ENCODE measurements around the gene FANCI. TPM values are rescaled to one million over a fixed set of nuclear protein-coding genes. Genes with fewer than 3 reads are reported as not detected.

FANCI gene
- total and polyA plus RNA-seq, 2 experiments from 2014 or later = 63.6 to 66.8 TPM

DNA sequence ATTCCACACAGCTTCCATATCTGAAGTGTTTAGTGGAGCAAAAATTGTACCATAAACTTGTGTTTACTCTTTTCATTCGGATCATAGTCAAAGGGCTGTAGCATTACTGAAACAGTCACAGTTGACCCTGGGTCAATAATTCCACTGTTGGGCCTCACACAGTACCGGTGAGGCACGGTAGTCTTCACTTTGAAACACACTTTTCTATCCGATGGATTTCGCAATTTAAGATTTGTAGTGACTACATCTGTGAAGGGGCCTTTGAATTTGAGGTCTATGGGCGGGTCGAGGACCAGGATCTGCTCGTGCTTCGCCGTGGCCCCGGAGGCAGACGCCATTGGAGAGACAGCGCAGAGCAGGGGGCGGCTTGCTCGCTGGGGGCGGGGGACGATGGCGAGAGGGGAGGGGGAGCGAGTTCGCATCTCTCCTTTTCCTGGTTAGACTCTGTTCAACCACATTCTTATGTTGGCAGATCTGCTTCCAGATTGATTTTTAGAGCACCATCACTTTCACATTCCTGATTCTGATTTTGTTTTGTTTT, 42.2 kb upstream of the FANCI start (continued):
- TF ChIP-seq CREB1 (CRISPR knock-in tag; IDR thresholded peaks at IDR 0.05; ENCODE audit: low read depth) (no peak), EZH2 (IDR thresholded peaks at IDR 0.05; ENCODE audit: low read depth, unreplicated experiment) (no peak), STAT1 (IDR thresholded peaks at IDR 0.05; ENCODE audit: unreplicated experiment) (no peak), NANOG (IDR thresholded peaks at IDR 0.05; ENCODE audit: borderline replicate concordance) (no peak), ETS1 (IDR thresholded peaks at IDR 0.05) (no peak), ZNF114 (CRISPR knock-in tag; IDR thresholded peaks at IDR 0.05) (no peak), ZNF331 (CRISPR knock-in tag; IDR thresholded peaks at IDR 0.05; ENCODE audit: low read depth) (no peak), POLR2AphosphoS5 (IDR thresholded peaks at IDR 0.05; ENCODE audit: low read depth) (no peak)

- no peak for TF ChIP-seq STAT1 (IDR thresholded peaks at IDR 0.05; ENCODE audit: unreplicated experiment)
- Mint-ChIP-seq H3K4me1 (peaks cover 35% of the 10 kb centered on the region), H3K36me3 (ENCODE audit: low read depth) (no peaks in the 10 kb centered on the region), H3K27ac (no peak overlapping the region), H3K9me3 (no peaks in the 10 kb centered on the region), H3K27me3 (ENCODE audit: insufficient read depth, low read depth, poor library complexity) (peaks cover 8% of the 10 kb centered on the region), H3K4me3 (no peak overlapping the region)
- Histone ChIP-seq H3F3A (replicated peaks; ENCODE audit: low read depth) (no peaks in the 10 kb centered on the region), H2AFZ (no peak overlapping the region), H3K4me2 (no peak overlapping the region), H4K20me1 (replicated peaks; ENCODE audit: insufficient read depth) (no peaks in the 10 kb centered on the region), H3K9me2 (ENCODE audit: insufficient read depth) (no peaks in the 10 kb centered on the region), H3K4me3 (no peak overlapping the region), H3K36me3 (ENCODE audit: insufficient read depth) (no peaks in the 10 kb centered on the region), H3K79me2 (replicated peaks; ENCODE audit: insufficient read depth) (no peaks in the 10 kb centered on the region), H3K4me1 (ENCODE audit: insufficient read depth) (peaks cover 31% of the 10 kb centered on the region), H3K27me3 (ENCODE audit: insufficient read depth) (no peaks in the 10 kb centered on the region), H3K27ac (ENCODE audit: low read depth) (no peak overlapping the region)
- DNase-seq (ENCODE audit: low spot score) (no peak), ATAC-seq (no peak)
These were observed 40.0 kb upstream of the FANCI start for GRCh38 chr15:89203705-89204273.

GRCh38 chr15:89205991-89206585, 37.7 kb upstream of the FANCI start:
- DNase-seq (ENCODE audit: low spot score) (no peak), ATAC-seq (no peak)
- peaks cover 13% of the 10 kb centered on the region for H3K27me3 Mint-ChIP-seq (ENCODE audit: insufficient read depth, low read depth, poor library complexity)
- Histone ChIP-seq H3F3A (replicated peaks; ENCODE audit: low read depth) (no peaks in the 10 kb centered on the region), H2AFZ (no peak overlapping the region), H3K27ac (ENCODE audit: low read depth) (no peak overlapping the region), H4K20me1 (replicated peaks; ENCODE audit: insufficient read depth) (no peaks in the 10 kb centered on the region), H3K4me3 (no peak overlapping the region), H3K4me2 (no peak overlapping the region), H3K27me3 (ENCODE audit: insufficient read depth) (no peaks in the 10 kb centered on the region), H3K4me1 (ENCODE audit: insufficient read depth) (peaks cover 15% of the 10 kb centered on the region), H3K9me2 (ENCODE audit: insufficient read depth) (no peaks in the 10 kb centered on the region), H3K79me2 (replicated peaks; ENCODE audit: insufficient read depth) (no peaks in the 10 kb centered on the region), H3K36me3 (ENCODE audit: insufficient read depth) (no peaks in the 10 kb centered on the region)
- no peaks in the 10 kb centered on the region for H3K36me3 Mint-ChIP-seq (ENCODE audit: low read depth)
- no peak overlapping the region for H3K27ac Mint-ChIP-seq
- H3K4me3 Mint-ChIP-seq = no peak overlapping the region
- peaks cover 16% of the 10 kb centered on the region for H3K4me1 Mint-ChIP-seq
- no peaks in the 10 kb centered on the region for H3K9me3 Mint-ChIP-seq
- TF ChIP-seq, protein P1, sequence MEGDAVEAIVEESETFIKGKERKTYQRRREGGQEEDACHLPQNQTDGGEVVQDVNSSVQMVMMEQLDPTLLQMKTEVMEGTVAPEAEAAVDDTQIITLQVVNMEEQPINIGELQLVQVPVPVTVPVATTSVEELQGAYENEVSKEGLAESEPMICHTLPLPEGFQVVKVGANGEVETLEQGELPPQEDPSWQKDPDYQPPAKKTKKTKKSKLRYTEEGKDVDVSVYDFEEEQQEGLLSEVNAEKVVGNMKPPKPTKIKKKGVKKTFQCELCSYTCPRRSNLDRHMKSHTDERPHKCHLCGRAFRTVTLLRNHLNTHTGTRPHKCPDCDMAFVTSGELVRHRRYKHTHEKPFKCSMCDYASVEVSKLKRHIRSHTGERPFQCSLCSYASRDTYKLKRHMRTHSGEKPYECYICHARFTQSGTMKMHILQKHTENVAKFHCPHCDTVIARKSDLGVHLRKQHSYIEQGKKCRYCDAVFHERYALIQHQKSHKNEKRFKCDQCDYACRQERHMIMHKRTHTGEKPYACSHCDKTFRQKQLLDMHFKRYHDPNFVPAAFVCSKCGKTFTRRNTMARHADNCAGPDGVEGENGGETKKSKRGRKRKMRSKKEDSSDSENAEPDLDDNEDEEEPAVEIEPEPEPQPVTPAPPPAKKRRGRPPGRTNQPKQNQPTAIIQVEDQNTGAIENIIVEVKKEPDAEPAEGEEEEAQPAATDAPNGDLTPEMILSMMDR (conservative IDR thresholded peaks at IDR 0.05; ENCODE audit: low read depth in 2 of 2) = no peak
- TF ChIP-seq STAT1 (IDR thresholded peaks at IDR 0.05; ENCODE audit: unreplicated experiment) (no peak), POLR2AphosphoS5 (IDR thresholded peaks at IDR 0.05; ENCODE audit: low read depth) (no peak), NANOG (IDR thresholded peaks at IDR 0.05; ENCODE audit: borderline replicate concordance) (no peak), EZH2phosphoT487 (IDR thresholded peaks at IDR 0.05; ENCODE audit: unreplicated experiment) (no peak), REST (IDR thresholded peaks at IDR 0.05; ENCODE audit: unreplicated experiment) (no peak), ZNF114 (CRISPR knock-in tag; IDR thresholded peaks at IDR 0.05) (no peak), ZNF331 (CRISPR knock-in tag; IDR thresholded peaks at IDR 0.05; ENCODE audit: low read depth) (no peak), JUNB (IDR thresholded peaks at IDR 0.05; ENCODE audit: unreplicated experiment) (no peak)

All from GM23338 (cell line).